GM19463 (cell line): ENCODE measurements around the gene XPR1.
A peak's percentile ranks its signal among the peaks of the same experiment; 100 is the strongest.

Experiments
- ATAC-seq: cut with Tn5 transposase; IDR thresholded peaks from one replicate; pipeline ENCODE4 v1.9.1; 2021; ENCODE audit warnings: mild to moderate bottlenecking, moderate library complexity; ENCODE audit not compliant: unreplicated experiment

The XPR1 gene

DNA sequence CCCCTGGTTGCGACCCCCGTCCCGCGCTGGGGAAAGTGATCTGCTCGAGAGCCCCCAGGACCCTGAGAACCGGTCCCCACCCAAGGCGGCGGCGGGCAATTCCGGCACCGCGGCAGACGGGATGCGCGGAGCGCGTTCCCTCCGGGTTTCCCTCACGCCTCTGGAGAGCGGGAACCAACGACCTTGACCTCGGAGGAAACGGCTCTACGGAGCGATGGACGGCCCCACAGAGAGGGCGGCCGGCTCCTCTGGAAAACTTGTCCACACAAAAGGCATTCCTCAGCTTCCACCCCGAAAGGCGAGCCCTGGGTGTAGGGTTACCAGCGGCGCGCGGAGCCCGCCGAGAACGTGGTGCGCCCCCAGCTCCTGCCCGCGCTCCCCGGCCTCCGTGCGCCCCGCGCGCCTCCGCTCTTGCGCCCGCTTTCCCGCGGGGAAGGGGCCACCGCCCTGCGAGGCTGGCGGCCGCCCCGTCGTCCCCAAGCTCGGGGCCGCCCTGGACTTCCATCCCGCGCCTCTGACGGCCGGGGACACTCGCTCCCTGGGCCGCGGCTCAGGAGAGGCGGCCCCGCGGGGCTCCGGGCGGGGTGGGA lies 280.5 kb downstream of the XPR1 start:
- peak; percentile 11 for ATAC-seq

DNA sequence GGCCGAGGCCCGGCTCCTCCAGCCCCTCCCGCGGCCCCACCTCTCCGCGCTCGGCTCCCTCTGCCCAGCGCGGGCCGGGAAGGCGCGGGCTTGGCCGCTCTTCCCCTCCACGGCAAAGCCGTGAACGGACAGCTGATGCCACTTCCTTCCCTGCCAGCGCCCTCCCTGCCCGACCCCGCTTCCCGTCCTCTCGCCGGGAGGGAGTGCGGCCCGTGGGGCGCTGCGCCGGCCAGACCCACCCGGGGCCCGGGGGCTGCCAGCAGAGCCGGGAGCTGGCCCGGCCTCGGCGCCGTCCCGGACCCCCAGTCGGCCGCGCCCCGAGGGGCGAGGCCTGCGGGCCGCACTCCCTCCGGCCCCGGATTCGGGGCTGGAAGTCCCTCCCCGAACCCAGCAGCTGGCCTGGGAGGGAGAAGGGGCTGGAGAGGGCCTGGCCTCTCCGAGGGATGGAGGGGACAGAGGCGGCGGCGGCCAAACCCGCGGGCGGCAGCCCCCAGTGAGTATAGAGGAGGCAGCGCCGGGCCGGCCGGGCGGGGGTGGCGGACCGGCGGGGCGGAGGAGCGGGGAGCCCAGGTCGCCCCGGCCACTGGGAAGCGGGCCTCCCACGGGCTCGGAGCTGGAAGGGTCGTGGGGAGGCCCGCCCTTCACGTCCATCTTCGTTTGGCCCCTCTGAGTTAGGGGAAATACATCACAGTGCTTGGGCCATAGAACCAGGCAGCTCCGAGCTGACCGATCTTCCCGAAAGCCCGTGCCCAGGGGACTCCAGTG lies 281.2 kb downstream of the XPR1 start, which contains the start of gene KIAA1614:
Gene KIAA1614, plus strand, starts transcription at position 97 of the 765 bp plus-strand sequence. Its CDS starts 347 bp downstream, at position 444.
- ATAC-seq: peak; percentile 15

DNA sequence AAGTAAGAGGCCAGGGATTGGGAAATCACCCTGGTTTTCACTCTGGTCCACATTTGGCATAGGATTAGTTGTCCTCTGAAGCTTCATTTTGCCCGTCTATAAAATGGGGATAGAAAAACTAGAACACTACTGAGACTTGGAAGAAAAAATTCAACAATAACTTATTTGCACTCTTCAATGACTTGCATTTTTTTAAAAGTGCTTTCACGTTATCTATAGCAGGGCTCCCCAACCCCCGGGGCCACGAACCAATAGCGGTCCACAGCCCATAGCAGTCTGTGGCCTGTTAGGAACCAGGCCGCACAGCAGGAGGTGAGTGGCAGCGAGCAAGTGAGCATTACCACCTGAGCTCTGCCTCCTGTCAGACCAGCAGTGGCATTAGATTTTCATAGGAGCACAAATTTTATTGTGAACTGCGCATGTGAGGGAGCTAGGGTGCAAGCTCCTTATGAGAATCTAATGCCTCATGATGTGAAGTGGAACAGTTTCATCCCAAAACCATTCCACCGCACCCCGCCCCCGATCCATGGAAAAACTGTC lies 283.7 kb downstream of the XPR1 start:
- no peak for ATAC-seq

DNA sequence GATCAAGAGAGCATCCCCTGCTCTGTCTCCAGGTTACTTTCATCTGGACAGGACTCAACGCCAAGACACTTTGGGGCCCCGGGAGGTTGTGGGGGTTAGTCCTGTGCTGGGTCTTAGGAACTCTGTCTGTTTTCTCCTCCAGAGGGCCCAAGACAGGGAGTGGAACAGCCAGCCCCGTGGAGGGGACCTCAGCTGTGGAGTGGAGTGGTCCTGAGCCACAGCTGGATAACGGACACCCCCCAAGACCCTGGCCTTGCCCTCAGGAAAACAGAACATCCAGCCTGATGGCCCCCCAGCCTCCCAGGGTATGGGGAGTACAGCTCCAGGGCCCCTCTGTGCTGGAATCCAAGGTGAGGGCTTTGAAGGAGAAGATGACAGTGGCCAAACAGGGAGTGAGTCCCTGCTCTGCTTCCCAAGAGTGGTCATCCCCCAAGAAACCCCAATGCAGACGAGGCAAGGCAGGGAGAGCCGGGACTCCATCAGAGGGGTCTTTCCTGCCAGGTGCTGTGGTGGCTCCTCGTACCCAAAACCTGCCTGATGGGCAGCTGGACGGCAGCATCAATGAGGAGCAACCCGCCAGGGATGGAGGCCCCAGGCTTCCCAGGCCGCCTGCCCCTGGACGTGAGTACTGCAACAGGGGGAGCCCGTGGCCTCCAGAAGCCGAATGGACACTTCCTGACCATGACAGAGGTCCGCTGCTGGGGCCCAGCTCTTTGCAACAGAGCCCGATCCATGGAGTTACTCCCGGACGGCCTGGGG lies 284.4 kb downstream of the XPR1 start:
- no peak for ATAC-seq

DNA sequence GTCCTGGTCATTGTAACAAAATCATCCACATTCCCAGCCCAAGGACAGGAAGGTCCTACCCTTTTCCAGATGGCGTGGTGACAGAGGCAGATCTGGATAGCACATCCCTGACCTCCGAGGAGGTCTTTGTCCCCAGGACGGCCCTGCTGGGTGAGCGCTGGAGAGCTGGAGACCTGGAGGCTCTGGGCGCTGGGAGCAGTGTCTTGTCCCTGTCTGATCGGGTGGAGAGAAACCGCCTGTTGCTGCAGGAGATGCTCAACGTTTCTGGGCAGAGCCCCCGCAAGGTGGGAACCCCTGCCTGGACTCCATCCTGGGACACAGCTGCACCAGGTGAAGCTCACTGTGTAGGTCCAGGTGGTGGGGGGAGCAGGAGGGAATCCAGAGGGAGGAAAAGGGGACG lies 284.9 kb downstream of the XPR1 start:
- ATAC-seq: no peak

DNA sequence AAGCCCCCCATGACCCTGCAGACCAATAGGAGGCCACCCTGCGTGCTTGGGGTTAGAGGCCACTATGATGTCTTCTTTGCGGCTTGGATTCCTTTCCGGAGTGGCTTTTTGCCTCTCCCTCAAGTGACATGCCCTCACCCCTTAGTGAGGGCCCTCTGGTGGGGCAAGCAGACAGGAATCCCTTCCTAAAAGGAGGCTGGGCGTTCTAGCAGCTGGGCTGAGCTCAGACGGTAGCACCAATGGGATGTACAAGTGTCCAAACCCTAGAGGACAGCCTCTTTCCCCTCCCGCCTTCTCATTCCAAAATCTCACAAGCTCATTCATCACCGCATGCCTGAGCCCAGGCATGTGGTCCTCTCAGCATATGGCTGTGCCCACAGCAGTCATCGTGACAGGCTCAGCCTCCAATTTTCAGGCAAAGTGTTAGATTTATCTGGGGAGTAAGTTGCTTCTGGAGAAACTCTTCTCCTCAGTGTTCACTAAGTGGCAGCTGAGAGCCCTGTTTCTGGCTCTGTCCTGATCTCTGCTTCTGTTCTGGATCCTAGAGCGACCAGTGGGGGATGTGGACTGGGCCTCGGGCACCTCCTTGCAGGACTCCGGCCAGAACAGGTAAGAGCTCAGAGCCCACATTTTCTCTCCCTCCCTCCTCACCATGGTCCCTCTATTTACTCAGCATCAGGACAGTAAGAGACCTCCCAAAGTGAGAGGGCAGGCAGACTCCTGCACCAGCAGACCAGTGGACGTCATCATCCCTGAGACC lies 285.7 kb downstream of the XPR1 start:
- no peak for ATAC-seq

DNA sequence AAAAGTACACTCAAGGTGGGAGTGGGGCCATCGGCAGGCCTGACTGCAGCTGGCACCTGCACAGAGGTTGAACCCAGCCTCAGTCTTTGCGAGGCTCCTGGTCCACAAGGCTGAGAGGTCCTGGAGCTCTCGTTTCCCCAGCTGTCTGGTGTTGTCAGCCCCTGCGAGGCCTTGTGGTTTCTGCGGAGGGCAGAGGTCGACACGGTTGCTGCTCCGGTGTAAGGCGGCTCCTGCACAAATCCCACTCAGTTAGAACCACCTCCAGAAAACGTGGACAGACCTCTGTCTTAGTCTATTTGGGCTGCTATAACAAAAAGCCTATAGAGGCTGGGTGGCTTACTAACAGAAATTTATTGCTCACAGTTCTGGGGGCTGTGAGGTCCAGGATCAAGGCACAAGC lies 286.7 kb downstream of the XPR1 start:
- no peak for ATAC-seq

DNA sequence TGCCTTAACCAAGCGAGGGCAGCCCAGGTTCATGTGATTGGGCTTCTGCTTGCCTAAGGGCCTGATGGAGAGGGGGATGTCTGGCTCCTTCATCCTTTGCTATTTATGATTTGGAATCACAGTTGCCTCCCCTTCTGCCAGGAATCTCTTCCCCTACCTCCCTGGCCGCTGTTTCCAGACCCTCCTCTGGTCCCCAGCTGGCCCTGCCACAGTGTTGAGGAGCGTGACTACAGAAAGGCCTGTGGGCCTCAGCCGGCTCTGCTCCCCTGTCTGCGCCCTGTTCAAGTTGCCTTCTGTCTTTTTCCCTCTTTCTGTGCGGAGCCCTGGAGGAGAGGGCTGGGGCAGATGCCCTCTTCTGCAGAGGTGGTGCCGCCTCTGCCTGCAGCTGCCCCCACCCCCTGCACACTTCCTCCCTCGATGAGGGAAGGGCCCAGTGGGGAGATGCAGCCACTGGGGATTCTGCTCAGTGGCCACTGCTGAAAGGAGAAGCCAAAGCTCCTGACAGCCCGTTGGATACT lies 287.4 kb downstream of the XPR1 start:
- ATAC-seq: no peak

DNA sequence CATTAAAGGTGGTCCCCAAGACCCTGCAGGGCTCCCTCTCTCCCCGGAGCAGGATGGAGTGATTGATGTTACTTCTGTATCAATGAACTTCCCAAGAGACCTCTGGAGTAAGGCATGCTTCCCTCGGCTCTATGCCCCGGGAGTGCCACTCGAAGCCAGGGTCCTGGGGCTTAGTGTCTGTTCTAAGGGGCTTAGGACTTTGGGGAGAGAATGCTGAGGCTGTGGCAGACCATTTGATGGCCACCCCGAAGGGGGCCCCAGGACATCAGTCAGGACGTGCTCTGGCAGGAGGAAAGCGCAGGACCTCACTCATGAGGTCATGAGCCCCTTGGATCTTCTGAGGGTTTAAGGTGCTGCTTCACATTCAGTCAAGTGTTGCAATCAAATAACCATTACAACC lies 288.4 kb downstream of the XPR1 start:
- ATAC-seq: no peak

DNA sequence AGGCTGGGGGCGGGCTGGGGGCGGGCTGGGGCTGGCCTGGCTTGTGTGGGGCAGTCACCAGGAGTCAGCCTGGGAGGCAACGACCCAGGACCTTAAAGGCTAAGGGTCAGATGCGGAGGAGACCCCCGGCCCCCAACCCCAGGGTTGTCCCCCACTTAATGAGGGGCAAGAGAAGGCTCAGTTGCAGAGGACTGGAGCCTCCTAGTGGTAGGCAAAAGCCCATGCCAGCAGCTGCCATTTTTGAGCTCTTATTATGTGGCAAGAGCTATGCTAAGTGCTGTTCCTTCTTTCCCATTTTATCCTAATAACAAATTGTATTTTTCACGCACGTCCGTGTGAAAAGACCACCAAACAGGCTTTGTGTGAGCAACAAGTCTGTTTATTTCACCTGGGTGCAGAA lies 288.9 kb downstream of the XPR1 start:
- ATAC-seq: no peak

DNA sequence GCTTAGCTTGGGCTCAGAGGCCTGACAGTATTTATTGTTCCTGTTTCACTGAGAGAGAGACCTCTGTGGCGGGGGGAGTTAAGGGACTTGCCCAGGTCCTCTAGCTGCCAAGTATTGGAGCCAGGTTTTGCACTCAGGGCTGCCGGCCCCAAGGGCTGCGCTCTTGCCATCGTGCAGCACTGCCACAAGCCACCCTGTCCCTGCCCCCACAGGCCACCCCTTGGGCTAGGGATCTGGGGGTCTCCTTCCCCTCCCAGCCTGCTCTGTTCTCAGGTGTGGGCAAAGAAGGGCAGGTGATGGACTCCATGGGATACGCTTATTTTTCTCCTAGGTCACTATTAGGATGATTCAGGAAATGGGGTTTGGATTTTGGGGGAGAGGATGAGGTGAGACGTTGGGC lies 289.6 kb downstream of the XPR1 start:
- no peak for ATAC-seq

DNA sequence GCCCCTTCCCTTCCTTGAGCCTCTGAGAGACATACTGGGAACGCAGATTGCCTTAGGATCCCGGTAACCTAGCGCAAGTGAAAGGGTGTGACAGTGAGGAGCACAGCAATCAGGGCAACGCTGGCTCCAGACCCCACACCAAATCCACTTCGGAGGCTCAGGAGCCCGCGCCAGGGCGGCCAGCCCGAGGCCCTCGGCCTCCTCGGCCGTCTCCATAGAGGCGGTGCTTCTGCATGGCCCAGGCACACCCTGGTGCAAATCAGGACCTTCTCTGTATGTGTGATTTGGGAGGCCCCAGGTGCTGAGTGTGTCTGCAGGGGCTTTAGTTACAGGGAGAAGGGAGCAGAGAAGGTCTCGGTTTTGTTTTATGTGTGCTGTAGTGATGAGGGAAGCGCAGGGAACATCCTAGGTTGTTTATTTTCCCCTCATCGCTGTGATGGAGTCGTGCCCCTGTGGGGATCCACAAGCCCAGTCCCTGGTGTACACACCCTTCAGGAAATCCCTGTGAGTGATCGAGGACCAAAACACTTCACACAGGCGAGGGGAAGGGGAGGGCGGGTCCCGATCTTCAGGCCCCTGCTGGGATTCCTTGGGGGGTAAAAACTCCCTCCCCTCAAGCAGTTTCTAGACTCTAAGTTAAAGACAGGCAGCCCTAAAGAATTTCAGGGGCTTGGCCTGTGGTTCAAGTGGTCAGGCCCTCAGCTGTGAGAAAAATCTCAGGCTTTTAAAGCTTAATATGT lies 290.2 kb downstream of the XPR1 start:
- ATAC-seq: no peak

DNA sequence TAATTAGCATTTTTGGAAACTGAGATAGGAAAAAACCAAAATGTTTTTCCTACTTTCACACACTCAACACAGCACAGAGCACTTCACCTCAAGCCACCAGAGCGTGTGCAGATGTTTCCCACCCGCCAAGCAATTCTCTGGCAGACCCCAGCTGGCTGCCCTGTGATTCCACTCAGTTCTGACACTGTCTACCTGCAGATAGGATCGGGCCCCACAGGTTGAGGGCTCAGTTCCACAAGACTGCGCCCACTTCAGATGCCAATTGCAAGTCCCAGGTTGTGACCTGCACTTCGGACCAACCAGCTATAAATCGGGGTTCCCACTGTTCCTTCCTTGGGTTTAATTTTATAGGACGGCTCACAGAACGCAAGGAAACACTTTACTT lies 290.8 kb downstream of the XPR1 start:
- no peak for ATAC-seq

DNA sequence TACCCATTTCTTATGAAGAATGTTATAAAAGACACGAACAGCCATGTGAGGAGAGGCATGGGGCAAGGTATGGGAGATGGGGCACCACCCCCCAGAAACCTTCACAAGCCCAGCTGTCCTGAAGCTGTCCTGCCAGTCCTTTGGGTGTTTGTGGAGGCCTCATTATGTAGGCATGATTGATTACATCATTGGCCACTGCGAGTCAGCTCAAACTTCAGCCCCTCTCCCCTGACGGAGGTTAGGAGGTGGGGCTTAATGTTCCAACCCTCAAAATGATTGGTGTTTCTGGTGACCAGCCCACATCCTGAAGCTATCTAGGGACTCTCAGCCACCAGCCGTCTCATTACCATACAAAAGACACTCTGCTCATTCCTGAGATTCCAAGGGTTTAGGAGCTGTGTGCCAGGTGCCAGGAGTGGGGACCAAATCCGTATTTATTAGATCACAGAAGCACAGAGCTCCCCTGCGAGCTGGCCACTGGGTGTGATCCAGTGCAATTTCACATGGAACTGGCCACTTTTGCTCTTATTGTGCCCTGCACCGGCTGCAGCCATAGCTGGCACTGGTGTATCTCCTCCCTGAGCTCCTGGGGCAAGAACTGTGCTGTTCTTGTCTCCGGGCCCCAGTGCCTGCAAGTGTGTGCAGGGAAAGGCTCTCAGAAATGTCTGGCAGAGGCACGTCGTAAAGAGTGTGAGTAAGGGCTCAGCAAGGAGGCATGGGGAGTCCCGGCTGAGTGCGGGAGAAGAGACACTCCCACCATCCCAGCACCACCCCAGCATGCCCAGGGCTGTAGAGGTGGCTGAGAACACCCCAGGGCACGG lies 291.4 kb downstream of the XPR1 start:
- no peak for ATAC-seq

DNA sequence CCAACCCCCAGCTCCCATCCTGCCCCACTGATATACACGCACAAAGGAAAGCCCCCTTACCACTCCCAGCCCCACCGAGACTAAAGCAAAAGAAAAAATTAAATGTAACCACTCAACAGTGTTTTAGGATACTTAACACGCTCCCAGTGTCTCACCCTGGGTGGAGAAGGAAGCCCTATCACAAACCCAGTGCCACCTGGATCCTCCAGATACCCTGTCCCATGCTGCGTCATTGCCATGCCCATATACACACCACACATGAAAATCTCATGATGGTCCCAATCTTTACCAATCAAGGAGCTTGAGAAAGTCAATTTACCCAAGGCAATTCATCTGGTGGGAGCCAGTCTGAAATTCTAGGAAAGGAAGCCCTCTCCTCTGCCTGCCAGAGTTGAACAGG lies 292.1 kb downstream of the XPR1 start:
- no peak for ATAC-seq

DNA sequence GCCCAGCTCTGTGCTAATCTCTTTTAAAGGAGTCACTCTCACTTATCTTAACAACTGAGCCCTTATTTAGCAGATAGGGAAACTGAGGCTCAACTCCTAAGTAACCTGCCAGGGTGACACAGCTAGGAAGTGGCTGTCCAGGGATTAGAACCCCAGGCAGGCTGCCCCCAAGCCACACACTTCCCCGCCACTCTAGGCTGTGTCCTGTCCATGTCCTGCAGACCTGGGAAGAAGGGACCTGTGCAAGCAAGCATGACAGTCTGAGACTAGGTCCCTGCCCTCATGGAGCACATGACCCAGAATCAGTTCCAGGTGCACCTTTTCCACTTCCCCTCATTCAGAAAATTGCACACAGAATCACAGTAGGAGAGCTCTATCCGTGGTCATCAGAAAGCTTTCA lies 293.1 kb downstream of the XPR1 start:
- no peak for ATAC-seq

DNA sequence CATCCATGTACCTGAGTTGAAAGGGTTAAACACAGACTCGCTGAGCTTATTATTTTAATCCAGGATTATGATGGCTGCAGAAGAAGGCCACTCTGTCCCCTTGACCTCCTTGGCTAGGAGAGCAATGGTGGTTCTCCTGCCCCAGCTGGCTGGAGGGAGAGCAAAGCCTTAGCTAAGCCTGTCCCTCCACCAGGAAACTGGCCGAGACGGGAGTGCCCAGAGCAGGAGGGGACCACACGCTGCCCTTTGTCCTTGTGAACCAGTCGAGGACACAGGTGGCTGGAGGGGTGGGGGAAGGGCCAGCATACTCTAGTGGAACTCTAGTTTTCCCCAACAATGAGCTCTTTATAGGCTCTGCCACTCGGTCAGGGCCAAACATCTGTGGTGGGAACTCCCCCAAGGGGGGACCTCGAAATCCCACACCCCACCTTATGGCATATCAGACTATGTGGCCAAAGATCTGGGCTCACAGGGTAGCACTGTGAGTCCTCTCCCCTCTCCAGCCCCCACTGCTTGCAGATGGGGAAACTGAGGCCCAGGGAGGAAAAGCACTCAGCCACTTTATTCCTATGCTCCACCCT lies 293.7 kb downstream of the XPR1 start:
- ATAC-seq: no peak

DNA sequence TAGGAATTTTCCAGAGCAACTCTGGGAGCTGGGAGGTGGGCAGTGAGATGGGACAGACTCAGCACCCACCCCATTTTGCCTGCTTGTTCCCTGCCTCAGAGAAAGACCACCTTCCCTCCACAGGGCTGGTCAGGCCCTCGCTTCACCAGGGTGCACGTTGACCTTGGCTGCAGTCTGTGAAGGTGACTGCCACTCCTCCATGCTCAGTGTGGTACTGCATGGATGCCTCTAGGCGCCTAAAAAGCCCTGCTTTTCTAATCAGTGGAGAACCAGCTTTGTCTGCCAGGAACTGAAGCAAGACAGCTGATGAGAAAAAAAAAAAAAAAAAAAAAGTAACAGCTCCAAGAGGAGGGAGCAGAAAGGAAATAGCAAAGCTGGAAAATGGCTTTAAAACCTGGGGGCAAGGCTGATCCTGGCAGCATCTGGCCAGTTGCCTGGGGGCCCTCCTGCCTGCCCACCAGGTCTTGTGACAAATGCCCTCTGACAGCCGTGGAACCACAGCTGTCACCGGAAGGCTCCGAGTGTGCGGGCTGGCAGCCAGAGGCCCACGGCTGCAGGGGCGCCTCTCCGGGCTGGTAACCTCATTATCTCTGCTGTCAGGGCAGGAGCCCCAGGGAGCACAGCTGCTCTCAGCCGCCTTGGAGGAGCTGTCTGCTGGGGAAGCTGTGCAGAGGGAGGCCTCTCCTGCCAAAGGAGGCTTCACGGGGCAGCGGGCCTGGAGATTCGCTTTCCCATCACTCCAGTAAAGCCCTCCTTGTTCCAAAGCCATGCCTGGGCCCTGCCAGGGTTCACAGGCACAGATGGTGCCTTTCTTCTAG lies 294.6 kb downstream of the XPR1 start:
- ATAC-seq: peak; percentile 56
